Breast epithelium (tissue), 4 donors: Measurements from ENCODE around the gene SMARCA2. TPM values are rescaled to one million over a fixed set of nuclear protein-coding genes. Genes with fewer than 3 reads are reported as not detected.
A peak's percentile ranks its signal among the peaks of the same experiment; 100 is the strongest.

Experiments used
- DNase-seq, 2 donors: peaks; one replicate each; pipeline ENCODE4 v3.0.0-alpha.2; 2019; ENCODE audit warnings: low spot score in 2 of 2
- H3K27ac ChIP-seq, 2 donors: fragments of 200-600 bp; sonication (generic) in 1 of 2; one replicate each; pipeline ENCODE4 v1.5.1; 2016 to 2019; ENCODE audit warnings: mild to moderate bottlenecking in 1 of 2
- H3K27me3 ChIP-seq, 2 donors: fragments of 200-600 bp; sonication (generic) in 1 of 2; one replicate each; pipeline versions ENCODE4 v1.5.1 to v1.6.0; 2017 to 2019; ENCODE audit warnings: control low read depth in 1 of 2, mild to moderate bottlenecking in 1 of 2
- H3K36me3 ChIP-seq: fragments of 200-600 bp; one replicate; pipeline ENCODE4 v1.5.1; 2019
- H3K4me1 ChIP-seq, 2 donors: fragments of 200-600 bp; sonication (generic); one replicate each; pipeline ENCODE4 v1.5.1; 2016 to 2019; ENCODE audit warnings: control low read depth in 1 of 2
- H3K4me3 ChIP-seq, 3 donors: fragments of 200-600 bp; sonication (generic); 1 replicate in 2 of 3; 2 replicates in 1 of 3; pipeline ENCODE4 v1.5.1; 2016 to 2019; ENCODE audit warnings: mild to moderate bottlenecking in 3 of 3, moderate library complexity in 2 of 3
- H3K9me3 ChIP-seq, 2 donors: fragments of 200-600 bp; sonication (generic) in 1 of 2; one replicate each; pipeline ENCODE4 v1.5.1; 2016 to 2019; ENCODE audit warnings: control low read depth in 1 of 2
- POLR2A ChIP-seq: fragments of 450-650 bp; IDR thresholded peaks from one replicate; pipeline ENCODE4 v1.6.1; 2016; ENCODE audit warnings: antibody characterized with exemption, mild to moderate bottlenecking, moderate library complexity
- POLR2AphosphoS5 ChIP-seq, 3 donors: sonication (generic); formaldehyde crosslinking; IDR thresholded peaks; one replicate each; pipeline ENCODE4 v1.6.1; 2017; ENCODE audit warnings: antibody characterized with exemption in 3 of 3
- intact Hi-C: fragments of 100-400 bp; cut with DNase I; formaldehyde crosslinking; loops from one replicate; pipeline ENCODE4 v1.15.1; 2023; ENCODE audit warnings: low total_unique reads
- total RNA-seq, 3 donors: library from RNA; depleted of rRNA; stranded (reverse); fragments of >200 nt; gene quantifications; one replicate each; pipeline ENCODE4 v1.1.0, GENCODE V29; 2016
- TF ChIP-seq, protein P1 (sequence below), 3 donors: fragments of 450-650 bp; IDR thresholded peaks; one replicate each; pipeline ENCODE4 v1.5.1; 2016 to 2017; ENCODE audit warnings: antibody characterized with exemption in 3 of 3, mild to moderate bottlenecking in 3 of 3, moderate library complexity in 3 of 3

The SMARCA2 gene
- total RNA-seq, 3 donors from 2014 or later, result 140 to 191 (median 142) TPM

DNA sequence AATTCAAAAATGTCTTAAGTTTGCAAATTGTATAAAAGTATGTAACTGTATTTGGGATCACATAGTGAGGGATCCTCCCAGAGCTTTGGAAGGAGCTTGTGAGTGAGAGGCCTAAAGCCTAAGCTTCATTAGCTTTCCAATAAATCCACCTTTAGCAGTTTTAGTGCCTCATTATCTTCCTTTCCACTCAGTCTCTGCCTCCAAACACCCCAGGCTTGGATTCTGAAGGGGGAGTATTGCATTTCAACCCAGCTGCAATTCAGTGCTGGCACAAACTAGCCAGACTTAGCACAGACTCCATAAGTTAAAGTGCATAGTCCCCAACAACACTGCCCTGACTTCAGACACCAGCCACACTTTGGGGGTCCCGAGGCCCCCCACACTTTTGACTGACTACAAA lies 113.5 kb downstream of the SMARCA2 start:
- TF ChIP-seq POLR2AphosphoS5 (IDR thresholded peaks at IDR 0.05), result no peak
- TF ChIP-seq, protein P1, sequence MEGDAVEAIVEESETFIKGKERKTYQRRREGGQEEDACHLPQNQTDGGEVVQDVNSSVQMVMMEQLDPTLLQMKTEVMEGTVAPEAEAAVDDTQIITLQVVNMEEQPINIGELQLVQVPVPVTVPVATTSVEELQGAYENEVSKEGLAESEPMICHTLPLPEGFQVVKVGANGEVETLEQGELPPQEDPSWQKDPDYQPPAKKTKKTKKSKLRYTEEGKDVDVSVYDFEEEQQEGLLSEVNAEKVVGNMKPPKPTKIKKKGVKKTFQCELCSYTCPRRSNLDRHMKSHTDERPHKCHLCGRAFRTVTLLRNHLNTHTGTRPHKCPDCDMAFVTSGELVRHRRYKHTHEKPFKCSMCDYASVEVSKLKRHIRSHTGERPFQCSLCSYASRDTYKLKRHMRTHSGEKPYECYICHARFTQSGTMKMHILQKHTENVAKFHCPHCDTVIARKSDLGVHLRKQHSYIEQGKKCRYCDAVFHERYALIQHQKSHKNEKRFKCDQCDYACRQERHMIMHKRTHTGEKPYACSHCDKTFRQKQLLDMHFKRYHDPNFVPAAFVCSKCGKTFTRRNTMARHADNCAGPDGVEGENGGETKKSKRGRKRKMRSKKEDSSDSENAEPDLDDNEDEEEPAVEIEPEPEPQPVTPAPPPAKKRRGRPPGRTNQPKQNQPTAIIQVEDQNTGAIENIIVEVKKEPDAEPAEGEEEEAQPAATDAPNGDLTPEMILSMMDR (IDR thresholded peaks at IDR 0.05), result no peak
- TF ChIP-seq POLR2A, result no peak
- H3K27me3 ChIP-seq, result no peaks in the 10 kb centered on the region
- peak overlapping the region in 1 of 2 donors; percentile 30 for H3K27ac ChIP-seq
- no peak overlapping the region for H3K4me3 ChIP-seq
- no peaks in the 10 kb centered on the region for H3K9me3 ChIP-seq
- intact Hi-C loops, result no loop called here
- no peaks in the 10 kb centered on the region for H3K36me3 ChIP-seq
- H3K4me1 ChIP-seq, result peaks cover 0 to 18% of the 10 kb centered on the region in 2 donors
- DNase-seq, result no peak

DNA sequence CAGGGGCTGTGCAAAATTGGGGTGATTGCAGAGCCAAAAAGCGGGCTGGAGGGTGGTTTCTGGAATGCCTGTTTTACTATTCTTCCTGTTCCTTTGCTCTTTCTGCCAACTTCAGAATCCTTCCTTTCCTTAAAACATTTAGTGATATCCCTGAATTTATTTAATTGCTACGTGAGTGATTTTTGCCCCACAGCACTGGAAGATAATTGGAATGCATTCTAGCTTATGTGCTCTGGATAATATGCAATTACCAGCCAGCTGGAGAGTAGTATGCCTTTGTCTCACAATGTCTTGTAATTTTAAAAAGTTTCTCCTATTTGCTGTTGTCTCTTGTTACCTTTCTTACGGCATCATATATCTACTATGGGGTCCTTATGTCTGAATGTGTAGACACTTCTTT lies 115.8 kb downstream of the SMARCA2 start:
- no peak for TF ChIP-seq POLR2A
- TF ChIP-seq, protein P1 (IDR thresholded peaks at IDR 0.05), result no peak
- no peak for TF ChIP-seq POLR2AphosphoS5 (IDR thresholded peaks at IDR 0.05)
- no peaks in the 10 kb centered on the region for H3K27me3 ChIP-seq
- H3K4me3 ChIP-seq, result no peak overlapping the region
- DNase-seq, result no peak
- no peaks in the 10 kb centered on the region for H3K9me3 ChIP-seq
- intact Hi-C loops, result no loop called here
- H3K36me3 ChIP-seq, result no peaks in the 10 kb centered on the region
- peak overlapping the region in 1 of 2 donors; percentile 4 for H3K27ac ChIP-seq
- peaks cover 0 to 18% of the 10 kb centered on the region in 2 donors for H3K4me1 ChIP-seq

DNA sequence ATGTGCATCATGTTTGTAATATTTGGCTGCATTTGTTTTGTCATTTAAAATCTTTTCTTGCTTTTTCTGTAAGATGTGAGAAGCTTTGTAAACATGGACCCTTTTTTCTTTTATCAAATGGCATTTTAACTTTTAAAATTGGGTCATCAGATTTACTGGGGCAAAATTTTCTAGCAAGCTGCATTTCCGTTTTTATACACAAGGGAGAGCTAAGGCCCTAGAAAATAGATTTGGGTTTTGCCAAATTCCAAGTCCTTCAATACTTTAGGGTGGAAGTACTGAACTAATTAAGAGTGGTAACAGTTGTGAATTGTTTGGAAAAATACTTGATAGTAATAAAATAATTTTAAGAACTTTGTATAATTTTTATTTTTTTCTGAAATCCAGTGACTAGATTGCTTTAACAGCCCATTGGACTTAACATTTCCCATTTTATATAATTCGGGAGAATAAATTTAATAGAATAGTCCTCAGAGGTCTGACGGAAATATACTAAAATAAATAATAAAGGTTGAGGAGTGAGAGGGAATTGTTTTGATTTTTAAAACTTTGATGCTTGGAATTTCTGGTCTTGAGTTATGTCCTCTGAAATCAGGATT lies 117.4 kb downstream of the SMARCA2 start:
- H3K4me3 ChIP-seq, result no peak overlapping the region
- H3K9me3 ChIP-seq, result no peaks in the 10 kb centered on the region
- DNase-seq, result no peak
- intact Hi-C loops, result no loop called here
- peaks cover 0 to 8% of the 10 kb centered on the region in 2 donors for H3K4me1 ChIP-seq
- no peaks in the 10 kb centered on the region for H3K27me3 ChIP-seq
- no peaks in the 10 kb centered on the region for H3K36me3 ChIP-seq
- H3K27ac ChIP-seq, result no peak overlapping the region
- TF ChIP-seq, protein P1 (IDR thresholded peaks at IDR 0.05), result peak; percentile 61 to 75 (median 71)
- TF ChIP-seq POLR2A, result no peak

DNA sequence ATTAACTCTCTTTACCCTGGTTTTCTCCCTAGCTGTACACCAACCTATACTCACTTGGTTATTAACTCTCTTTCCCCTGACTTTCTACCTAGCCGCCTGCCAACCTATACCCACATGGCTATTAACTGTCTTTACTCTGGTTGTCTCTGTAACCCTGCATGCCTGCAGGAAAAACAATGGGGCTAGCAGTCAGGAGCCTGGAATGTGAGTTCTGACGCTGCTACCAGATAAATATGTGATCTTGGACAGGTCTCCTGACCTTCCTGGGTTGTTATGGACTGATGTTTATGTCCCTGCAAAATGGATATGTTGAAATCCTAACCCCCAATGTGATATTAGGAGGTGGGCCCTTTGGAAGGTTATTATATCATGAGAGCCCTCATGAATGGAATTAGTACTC lies 119.2 kb downstream of the SMARCA2 start:
- no peak for DNase-seq
- no peaks in the 10 kb centered on the region for H3K27me3 ChIP-seq
- intact Hi-C loops, result no loop called here

DNA sequence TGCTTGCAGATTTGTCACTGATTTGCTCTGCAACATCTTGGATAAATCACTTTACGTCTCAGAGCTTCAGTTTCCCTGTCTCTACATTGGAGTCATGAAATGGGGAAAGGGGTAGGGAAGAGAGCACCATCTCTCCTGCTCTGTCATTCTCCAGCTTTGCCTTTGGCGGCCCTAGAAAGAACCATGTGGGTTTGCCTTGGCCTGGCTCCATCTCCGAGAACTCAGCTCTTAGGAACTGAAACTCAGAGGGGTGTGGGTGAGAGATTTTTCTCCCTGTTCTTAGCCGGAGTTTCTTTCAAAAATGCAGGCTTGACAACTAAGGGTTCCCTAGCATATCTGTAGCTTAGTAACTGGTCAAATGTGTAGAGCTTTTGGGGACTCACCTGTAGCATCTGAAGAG lies 123.5 kb downstream of the SMARCA2 start:
- H3K27me3 ChIP-seq, result no peaks in the 10 kb centered on the region
- no peaks in the 10 kb centered on the region for H3K4me1 ChIP-seq
- TF ChIP-seq POLR2A (no peak), POLR2AphosphoS5 (IDR thresholded peaks at IDR 0.05) (no peak)
- TF ChIP-seq, protein P1 (IDR thresholded peaks at IDR 0.05), result no peak
- no peaks in the 10 kb centered on the region for H3K9me3 ChIP-seq
- no peak for DNase-seq
- no peak overlapping the region for H3K4me3 ChIP-seq
- no peak overlapping the region for H3K27ac ChIP-seq
- H3K36me3 ChIP-seq, result no peaks in the 10 kb centered on the region
- intact Hi-C loops, result no loop called here

More for the DNA sequence above, 119.2 kb downstream of the SMARCA2 start:
- H3K4me3 ChIP-seq, result no peak overlapping the region
- no peaks in the 10 kb centered on the region for H3K9me3 ChIP-seq
- no peaks in the 10 kb centered on the region for H3K36me3 ChIP-seq
- TF ChIP-seq, protein P1 (IDR thresholded peaks at IDR 0.05), result no peak
- TF ChIP-seq POLR2A (no peak), POLR2AphosphoS5 (IDR thresholded peaks at IDR 0.05) (no peak)
- no peaks in the 10 kb centered on the region for H3K4me1 ChIP-seq
- H3K27ac ChIP-seq, result no peak overlapping the region
